Natural killer cell (primary cell): ENCODE results near the gene BRD9. TPM values are rescaled to one million over a fixed set of nuclear protein-coding genes. Genes with fewer than 3 reads are reported as not detected.
"Not testable (repeated sequence)": the region's sequence is repeated elsewhere in the genome, so short reads cannot be mapped to it uniquely, and the experiment has no call there.

Experiments used
- ATAC-seq, 3 donors: fragments of 150-1000 bp in 2 of 3; fragments of 200-7000 bp in 1 of 3; cut with Tn5 transposase; 1 replicate in 1 of 3; 2 replicates in 2 of 3; pipeline ENCODE4 v1.10.0; 2021; ENCODE audit warnings: mild to moderate bottlenecking in 2 of 3, moderate library complexity in 2 of 3
- DNase-seq, 2 donors: peaks; one replicate each; pipeline versions ENCODE4 v3.0.0 to v3.0.0-alpha.2; 2013 to 2021; ENCODE audit warnings: mixed read lengths in 1 of 2
- H3K27ac ChIP-seq: one replicate; pipeline ENCODE4 v1.5.1; 2013; ENCODE audit warnings: mild to moderate bottlenecking, low read length
- H3K27me3 ChIP-seq: one replicate; pipeline ENCODE4 v1.6.1; 2013; ENCODE audit warnings: low read length; ENCODE audit not compliant: control insufficient read depth, insufficient read depth
- H3K36me3 ChIP-seq: one replicate; pipeline ENCODE4 v1.6.1; 2013; ENCODE audit warnings: low read length; ENCODE audit not compliant: control insufficient read depth, insufficient read depth
- H3K4me1 ChIP-seq: one replicate; pipeline ENCODE4 v1.6.1; 2013; ENCODE audit warnings: low read length; ENCODE audit not compliant: control insufficient read depth, insufficient read depth
- H3K4me3 ChIP-seq: one replicate; pipeline ENCODE4 v1.5.1; 2013; ENCODE audit warnings: low read length
- H3K9me3 ChIP-seq: one replicate; pipeline ENCODE4 v1.6.1; 2013; ENCODE audit warnings: low read length; ENCODE audit not compliant: control insufficient read depth, insufficient read depth
- H3K27ac Mint-ChIP-seq, 2 donors: one replicate each; pipeline ENCODE4 v1.8.0; 2022; ENCODE audit warnings: mild to moderate bottlenecking in 2 of 2, mixed read lengths in 2 of 2, moderate library complexity in 1 of 2
- H3K27me3 Mint-ChIP-seq, 2 donors: one replicate each; pipeline ENCODE4 v1.8.0; 2022; ENCODE audit warnings: low read depth in 2 of 2, mixed read lengths in 2 of 2
- H3K36me3 Mint-ChIP-seq: one replicate; pipeline ENCODE4 v1.8.0; 2022; ENCODE audit warnings: mixed read lengths
- H3K4me1 Mint-ChIP-seq, 2 donors: one replicate each; pipeline ENCODE4 v1.8.0; 2022; ENCODE audit warnings: mixed read lengths in 2 of 2
- H3K4me3 Mint-ChIP-seq: one replicate; pipeline ENCODE4 v1.8.0; 2022; ENCODE audit warnings: mild to moderate bottlenecking, moderate library complexity, mixed read lengths
- H3K9me3 Mint-ChIP-seq, 2 donors: one replicate each; pipeline ENCODE4 v1.8.0; 2022; ENCODE audit warnings: mixed read lengths in 2 of 2
- CTCF ChIP-seq: fragments of 200-600 bp; IDR thresholded peaks from one replicate; pipeline ENCODE4 v1.8.0; 2022; ENCODE audit warnings: antibody characterized with exemption
- WGBS: methylation state at CpG from one replicate; pipeline ENCODE4 v1.1.7; 2013; ENCODE audit warnings: missing lambda C conversion rate; ENCODE audit not compliant: insufficient coverage; 5-methylcytosine and 5-hydroxymethylcytosine counted together
- intact Hi-C: fragments of 100-400 bp; cut with micrococcal nuclease; formaldehyde crosslinking; loops from one replicate; pipeline ENCODE4 v1.14.2; 2022
- total RNA-seq, 4 donors: library from RNA; stranded (reverse); fragments of 120-200 nt in 1 of 4; gene quantifications; one replicate each; pipeline versions ENCODE4 v1.2.3 to v1.2.4, GENCODE V29; 2013 to 2022

Gene BRD9
- total RNA-seq, 3 donors from 2014 or later (not counting 1 experiment from before 2014, with no cell fraction given), result 59.7 to 80.0 (median 76.0) TPM

GRCh38 chr5:837621-838121, 54.9 kb downstream of the BRD9 start:
- H3K9me3 ChIP-seq, H3K4me3 Mint-ChIP-seq, H3K27ac Mint-ChIP-seq, H3K27me3 ChIP-seq, ATAC-seq, intact Hi-C loops, H3K4me1 Mint-ChIP-seq, DNase-seq, H3K36me3 Mint-ChIP-seq, H3K36me3 ChIP-seq, H3K4me1 ChIP-seq, H3K4me3 ChIP-seq, H3K27me3 Mint-ChIP-seq, H3K27ac ChIP-seq, H3K9me3 Mint-ChIP-seq: not testable (repeated sequence)
- 94% methylated on average over 14 of the region's 14 CpGs for WGBS

- H3K27ac ChIP-seq, H3K36me3 Mint-ChIP-seq, H3K4me3 Mint-ChIP-seq, H3K4me3 ChIP-seq, DNase-seq, H3K27me3 ChIP-seq, H3K36me3 ChIP-seq, H3K4me1 ChIP-seq, H3K4me1 Mint-ChIP-seq, ATAC-seq, H3K27me3 Mint-ChIP-seq, intact Hi-C loops, H3K27ac Mint-ChIP-seq, H3K9me3 ChIP-seq, H3K9me3 Mint-ChIP-seq: not testable (repeated sequence)
- 60% methylated on average over 7 of the region's 7 CpGs for WGBS
Measured at GRCh38 chr5:835933-836612, 56.5 kb downstream of the BRD9 start.

- intact Hi-C loops, result loop anchor here (5.0 kb wide), 1 partner anchor 97 kb away; no protein-coding TSS in a partner anchor
- not testable (repeated sequence) for H3K9me3 Mint-ChIP-seq, H3K27ac ChIP-seq, H3K27me3 ChIP-seq, ATAC-seq, H3K27me3 Mint-ChIP-seq, DNase-seq, H3K27ac Mint-ChIP-seq, H3K4me1 ChIP-seq, H3K4me3 Mint-ChIP-seq, H3K36me3 ChIP-seq, H3K4me3 ChIP-seq, H3K36me3 Mint-ChIP-seq, H3K4me1 Mint-ChIP-seq, H3K9me3 ChIP-seq
- WGBS, result no CpG with 5 or more reads among the region's 2 CpGs
Measured at GRCh38 chr5:834013-834412, 58.6 kb downstream of the BRD9 start.

GRCh38 chr5:828194-828593, 64.4 kb downstream of the BRD9 start:
- H3K27ac ChIP-seq, H3K9me3 Mint-ChIP-seq, H3K4me3 ChIP-seq, DNase-seq, H3K4me1 ChIP-seq, ATAC-seq, intact Hi-C loops, H3K27me3 ChIP-seq, H3K36me3 ChIP-seq, H3K27ac Mint-ChIP-seq, H3K4me1 Mint-ChIP-seq, H3K27me3 Mint-ChIP-seq, H3K9me3 ChIP-seq, H3K36me3 Mint-ChIP-seq, H3K4me3 Mint-ChIP-seq: not testable (repeated sequence)
- WGBS, result 95% methylated on average over 13 of the region's 19 CpGs

- DNase-seq, H3K4me3 Mint-ChIP-seq: not testable (repeated sequence)
Measured at GRCh38 chr5:825544-825943, 67.1 kb downstream of the BRD9 start.

GRCh38 chr5:821504-821903, 71.1 kb downstream of the BRD9 start:
- WGBS, result 93% methylated on average over 5 of the region's 8 CpGs
- DNase-seq, result no peak

More at GRCh38 chr5:825544-825943, 67.1 kb downstream of the BRD9 start:
- H3K36me3 Mint-ChIP-seq, intact Hi-C loops, H3K27ac ChIP-seq, H3K9me3 ChIP-seq, H3K9me3 Mint-ChIP-seq, H3K27ac Mint-ChIP-seq, H3K36me3 ChIP-seq, H3K4me3 ChIP-seq, H3K4me1 Mint-ChIP-seq, H3K27me3 Mint-ChIP-seq, H3K27me3 ChIP-seq, H3K4me1 ChIP-seq: not testable (repeated sequence)
- peak in 1 of 3 donors; percentile 6 for ATAC-seq
- whole genome bisulfite sequencing, result no CpG with 5 or more reads among the region's 1 CpG

More at GRCh38 chr5:821504-821903, 71.1 kb downstream of the BRD9 start:
- no peaks in the 10 kb centered on the region for H3K36me3 ChIP-seq
- Mint-ChIP-seq H3K9me3 (no peaks in the 10 kb centered on the region), H3K27me3 (peaks cover 0 to 3% of the 10 kb centered on the region in 2 donors), H3K27ac (no peak overlapping the region), H3K4me1 (no peaks in the 10 kb centered on the region), H3K4me3 (no peak overlapping the region), H3K36me3 (no peaks in the 10 kb centered on the region)
- no peaks in the 10 kb centered on the region for H3K4me1 ChIP-seq
- no peak overlapping the region for H3K27ac ChIP-seq
- H3K27me3 ChIP-seq, result no peaks in the 10 kb centered on the region
- no peak for ATAC-seq
- intact Hi-C loops, result no loop called here
- no peak overlapping the region for H3K4me3 ChIP-seq
- TF ChIP-seq CTCF, result no peak
- no peaks in the 10 kb centered on the region for H3K9me3 ChIP-seq
